T1000 (cell line): ENCODE measurements around the gene DNAJC22.
"Not testable (repeated sequence)": the region's sequence is repeated elsewhere in the genome, so short reads cannot be mapped to it uniquely, and the experiment has no call there.

ENCODE experiments used
- DNase-seq: peaks from one replicate; lab custom pipeline; 2025; ENCODE audit warnings: mixed read lengths; lab: John Stamatoyannopoulos, UW

Gene DNAJC22

GRCh38 chr12:49331380-49332222, 15.1 kb upstream of the DNAJC22 start:
- DNase-seq = no peak

- no peak for DNase-seq
Observed at GRCh38 chr12:49332441-49332861, 14.2 kb upstream of the DNAJC22 start.

- no peak for DNase-seq
Observed at GRCh38 chr12:49332891-49333371, 13.8 kb upstream of the DNAJC22 start.

GRCh38 chr12:49333778-49334177, 12.9 kb upstream of the DNAJC22 start:
- DNase-seq = not testable (repeated sequence)

GRCh38 chr12:49334226-49334625, 12.5 kb upstream of the DNAJC22 start:
- DNase-seq = no peak

- no peak for DNase-seq
Observed at GRCh38 chr12:49334681-49335080, 12.0 kb upstream of the DNAJC22 start.

GRCh38 chr12:49335118-49335954, 11.4 kb upstream of the DNAJC22 start:
- no peak for DNase-seq

GRCh38 chr12:49335955-49336644, 10.6 kb upstream of the DNAJC22 start:
- DNase-seq = no peak

- peak; percentile 86 for DNase-seq
Observed at GRCh38 chr12:49336645-49337584, 9.8 kb upstream of the DNAJC22 start, which contains the start of gene C1QL4. Gene C1QL4 (minus strand): TSS chr12:49337188. CDS start chr12:49336477, 711 bp downstream.

- no peak for DNase-seq
Observed at GRCh38 chr12:49338830-49339463, 7.7 kb upstream of the DNAJC22 start.

- DNase-seq = no peak
Observed at GRCh38 chr12:49339464-49339861, 7.2 kb upstream of the DNAJC22 start.

- no peak for DNase-seq
Observed at GRCh38 chr12:49340095-49340870, 6.4 kb upstream of the DNAJC22 start.

- no peak for DNase-seq
Observed at GRCh38 chr12:49340971-49341776, 5.5 kb upstream of the DNAJC22 start.

- DNase-seq = no peak
Observed at GRCh38 chr12:49341777-49342065, 5.0 kb upstream of the DNAJC22 start.

- no peak for DNase-seq
Observed at GRCh38 chr12:49342066-49342913, 4.4 kb upstream of the DNAJC22 start.

- no peak for DNase-seq
Observed at GRCh38 chr12:49342914-49343731, 3.6 kb upstream of the DNAJC22 start.

- no peak for DNase-seq
Observed at GRCh38 chr12:49344486-49345050, 2.1 kb upstream of the DNAJC22 start.
